Stimulated activated CD4-positive, alpha-beta T cell treated with anti-CD3 and anti-CD28 coated beads, Interleukin-1b, Interleukin-23, amount 100 ng/mL, for 1 hour (primary cell): Measurements from ENCODE around the gene EPHA8.

Source experiments
- DNase-seq, 2 donors: peaks; one replicate each; pipeline ENCODE4 v3.0.0-alpha.2; 2020; ENCODE audit warnings: low read depth in 2 of 2

Gene EPHA8

GRCh38 chr1:22536506-22536905, 26.8 kb upstream of the EPHA8 start:
- no peak for DNase-seq

GRCh38 chr1:22537441-22538139, 25.7 kb upstream of the EPHA8 start:
- no peak for DNase-seq

GRCh38 chr1:22539510-22540118, 23.7 kb upstream of the EPHA8 start:
- no peak for DNase-seq

GRCh38 chr1:22540337-22540736, 23.0 kb upstream of the EPHA8 start:
- no peak for DNase-seq

GRCh38 chr1:22542886-22543285, 20.4 kb upstream of the EPHA8 start:
- no peak for DNase-seq

- DNase-seq = no peak
These were observed 19.6 kb upstream of the EPHA8 start for GRCh38 chr1:22543679-22544078.

- no peak for DNase-seq
These were observed 18.7 kb upstream of the EPHA8 start for GRCh38 chr1:22544606-22545005.

- no peak for DNase-seq
These were observed 18.1 kb upstream of the EPHA8 start for GRCh38 chr1:22545141-22545540.

GRCh38 chr1:22547186-22547817, 16.0 kb upstream of the EPHA8 start:
- no peak for DNase-seq

- no peak for DNase-seq
These were observed 15.3 kb upstream of the EPHA8 start for GRCh38 chr1:22547818-22548462.

GRCh38 chr1:22550021-22550420, 13.3 kb upstream of the EPHA8 start:
- DNase-seq = no peak

GRCh38 chr1:22551591-22551990, 11.7 kb upstream of the EPHA8 start:
- no peak for DNase-seq

GRCh38 chr1:22552021-22552420, 11.3 kb upstream of the EPHA8 start:
- DNase-seq = no peak

- DNase-seq = no peak
These were observed 10.0 kb upstream of the EPHA8 start for GRCh38 chr1:22553104-22553880.

- DNase-seq = no peak
These were observed 9.2 kb upstream of the EPHA8 start for GRCh38 chr1:22553991-22554522.

- DNase-seq = no peak
These were observed 8.0 kb upstream of the EPHA8 start for GRCh38 chr1:22555371-22555656.

GRCh38 chr1:22556391-22557104, 6.7 kb upstream of the EPHA8 start:
- no peak for DNase-seq

GRCh38 chr1:22557341-22557950, 5.8 kb upstream of the EPHA8 start:
- DNase-seq = no peak

GRCh38 chr1:22563671-22564602, 648 bp downstream of the EPHA8 start:
- no peak for DNase-seq

- DNase-seq = no peak
These were observed 2.9 kb downstream of the EPHA8 start for GRCh38 chr1:22566161-22566560.
